SW480 (cell line): ENCODE data around the gene ZNF229.
"Not testable (repeated sequence)": the region's sequence is repeated elsewhere in the genome, so short reads cannot be mapped to it uniquely, and the experiment has no call there.

Experiments used
- DNase-seq: peaks from one replicate; pipeline ENCODE4 v3.0.0-alpha.2; 2016; ENCODE audit warnings: low spot score

ZNF229 gene

DNA sequence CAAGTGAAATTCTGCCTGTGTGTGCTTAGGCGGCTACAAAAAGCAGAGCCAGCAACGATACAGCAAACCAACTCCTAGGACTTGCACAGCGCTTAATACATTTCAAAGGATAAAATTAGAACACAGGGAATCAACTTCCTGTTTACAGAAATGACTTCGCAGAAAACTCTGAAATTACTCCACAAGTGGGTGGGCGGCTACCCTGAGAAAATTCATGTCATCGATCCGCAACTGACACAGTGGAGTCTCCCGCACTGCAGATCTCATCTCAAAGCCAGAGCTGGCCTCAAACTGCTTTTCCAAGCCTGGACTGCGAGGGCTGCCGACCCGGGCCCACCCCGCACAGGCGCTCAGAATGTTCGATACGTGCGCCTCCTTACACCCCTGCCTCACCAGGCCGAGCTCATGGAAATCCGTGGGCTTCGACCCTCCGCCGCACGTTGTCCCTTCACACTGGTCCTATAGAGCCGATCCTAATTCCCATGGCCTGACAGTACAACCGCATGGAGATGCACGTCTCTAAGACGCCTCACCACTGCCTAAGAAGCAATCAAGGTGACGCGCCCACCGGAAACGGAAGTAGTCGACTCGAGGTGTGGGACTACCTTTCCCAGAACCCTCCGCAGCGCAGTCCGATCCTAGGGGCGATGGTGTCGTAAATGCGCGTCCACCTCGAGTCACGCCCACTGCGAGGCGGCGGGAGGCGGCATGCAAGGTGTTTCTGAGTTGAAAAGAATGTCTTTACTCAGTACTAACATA, at the start of gene ZNF229:
Gene ZNF229 (minus strand): TSS at position 557 of the 759 bp plus-strand sequence. CDS start 5,625 bp downstream, outside the sequence.
- no peak for DNase-seq

- DNase-seq: no peak
Observed at GRCh38 chr19:44496711-44497110, 48.4 kb upstream of the ZNF229 start.

DNA sequence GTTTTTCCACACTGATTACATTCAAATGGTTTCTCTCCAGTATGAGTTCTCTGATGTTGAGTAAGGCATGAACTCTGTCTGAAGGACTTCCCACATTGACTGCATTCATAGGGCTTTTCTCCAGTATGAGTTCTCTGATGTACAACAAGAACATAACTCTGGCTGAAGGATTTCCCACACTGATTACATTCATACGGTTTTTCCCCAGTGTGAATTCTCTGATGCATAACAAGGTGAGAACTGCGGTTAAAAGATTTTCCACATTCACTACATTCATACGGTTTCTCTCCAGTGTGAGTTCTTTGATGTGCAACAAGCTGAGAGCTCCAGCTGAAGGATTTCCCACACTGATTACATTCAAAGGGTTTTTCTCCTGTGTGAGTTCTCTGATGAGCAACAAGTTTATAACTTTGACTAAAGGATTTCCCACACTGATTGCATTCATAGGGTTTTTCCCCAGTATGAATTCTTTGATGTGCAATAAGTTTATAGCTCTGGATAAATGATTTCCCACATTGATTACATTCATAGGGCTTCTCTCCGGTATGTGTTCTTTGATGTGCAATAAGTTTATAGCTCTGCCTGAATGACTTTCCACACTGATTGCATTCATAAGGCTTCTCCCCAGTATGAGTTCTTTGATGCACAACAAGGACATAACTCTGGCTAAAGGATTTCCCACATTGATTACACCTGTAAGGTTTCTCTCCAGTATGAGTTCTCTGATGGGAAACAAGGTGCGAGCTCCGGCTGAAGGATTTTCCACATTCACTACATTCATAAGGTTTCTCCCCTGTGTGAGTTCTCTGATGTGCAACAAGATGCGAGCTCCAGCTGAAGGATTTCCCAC, 28.5 kb upstream of the ZNF229 start:
- DNase-seq: peak; percentile 25

DNA sequence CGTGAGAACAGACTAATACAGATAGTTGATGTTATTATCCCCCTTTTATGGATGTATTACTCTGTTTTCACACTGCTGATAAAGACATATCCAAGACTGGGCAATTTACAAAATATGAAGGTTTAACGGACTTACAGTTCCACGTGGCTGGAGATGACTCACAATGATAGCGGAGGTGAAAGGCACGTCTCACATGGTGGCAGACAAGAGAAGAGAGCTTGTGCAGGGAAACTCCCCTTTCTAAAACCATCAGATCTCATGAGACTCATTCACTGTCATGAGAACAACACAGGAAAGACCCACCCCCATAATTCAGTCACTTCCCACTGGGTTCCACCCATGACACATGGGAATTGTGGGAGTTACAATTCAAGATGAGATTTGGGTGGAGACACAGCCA, 20.5 kb upstream of the ZNF229 start:
- DNase-seq: not testable (repeated sequence)

- DNase-seq: not testable (repeated sequence)
Observed at GRCh38 chr19:44462600-44463286, 14.5 kb upstream of the ZNF229 start.

GRCh38 chr19:44456016-44456415, 7.7 kb upstream of the ZNF229 start:
- not testable (repeated sequence) for DNase-seq

GRCh38 chr19:44455100-44455499, 6.8 kb upstream of the ZNF229 start:
- no peak for DNase-seq

GRCh38 chr19:44452367-44452766, 4.1 kb upstream of the ZNF229 start:
- DNase-seq: no peak

DNA sequence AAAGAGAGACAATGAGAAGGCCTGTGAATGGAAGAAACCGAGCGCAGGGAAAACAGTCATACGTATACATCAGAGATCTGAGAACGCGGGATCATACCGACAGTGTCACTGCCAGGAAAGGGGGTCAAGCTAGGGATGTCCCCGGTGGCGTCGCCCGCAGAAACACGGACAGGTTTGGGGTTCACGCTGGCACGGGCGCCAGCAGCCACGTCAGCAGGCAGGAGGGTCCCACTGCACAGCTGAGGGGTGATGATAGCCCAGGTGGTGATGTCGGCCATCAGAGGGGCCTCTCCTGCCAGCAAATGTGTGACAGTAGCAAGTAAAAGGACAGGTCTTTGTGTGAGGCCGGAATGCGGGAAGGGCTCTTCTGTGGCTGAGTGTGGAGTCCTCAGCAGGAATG, 3.4 kb upstream of the ZNF229 start:
- no peak for DNase-seq

- DNase-seq: no peak
Observed at GRCh38 chr19:44438441-44438840, 9.8 kb downstream of the ZNF229 start.

GRCh38 chr19:44435441-44435840, 12.8 kb downstream of the ZNF229 start:
- DNase-seq: no peak

DNA sequence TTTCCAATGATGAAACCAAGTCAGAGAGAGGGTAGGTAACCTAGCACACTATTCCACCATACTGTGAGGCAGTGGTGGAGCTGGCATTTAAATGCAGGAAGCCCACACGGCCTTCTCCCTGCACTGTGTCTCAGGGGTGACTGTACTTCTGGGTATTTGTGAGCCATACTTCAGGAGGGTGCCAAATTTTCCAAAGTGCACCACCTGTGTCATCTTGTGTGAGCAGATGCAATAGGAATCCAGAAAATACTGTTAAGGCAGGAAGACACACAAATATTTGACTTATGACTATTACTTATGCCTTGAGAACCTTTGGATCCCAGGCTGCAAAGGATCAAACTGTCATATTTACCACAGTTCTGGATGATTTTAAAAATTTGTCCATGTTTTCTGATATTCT, 17.3 kb downstream of the ZNF229 start:
- no peak for DNase-seq

- not testable (repeated sequence) for DNase-seq
Observed at GRCh38 chr19:44415553-44415952, 32.7 kb downstream of the ZNF229 start.

DNA sequence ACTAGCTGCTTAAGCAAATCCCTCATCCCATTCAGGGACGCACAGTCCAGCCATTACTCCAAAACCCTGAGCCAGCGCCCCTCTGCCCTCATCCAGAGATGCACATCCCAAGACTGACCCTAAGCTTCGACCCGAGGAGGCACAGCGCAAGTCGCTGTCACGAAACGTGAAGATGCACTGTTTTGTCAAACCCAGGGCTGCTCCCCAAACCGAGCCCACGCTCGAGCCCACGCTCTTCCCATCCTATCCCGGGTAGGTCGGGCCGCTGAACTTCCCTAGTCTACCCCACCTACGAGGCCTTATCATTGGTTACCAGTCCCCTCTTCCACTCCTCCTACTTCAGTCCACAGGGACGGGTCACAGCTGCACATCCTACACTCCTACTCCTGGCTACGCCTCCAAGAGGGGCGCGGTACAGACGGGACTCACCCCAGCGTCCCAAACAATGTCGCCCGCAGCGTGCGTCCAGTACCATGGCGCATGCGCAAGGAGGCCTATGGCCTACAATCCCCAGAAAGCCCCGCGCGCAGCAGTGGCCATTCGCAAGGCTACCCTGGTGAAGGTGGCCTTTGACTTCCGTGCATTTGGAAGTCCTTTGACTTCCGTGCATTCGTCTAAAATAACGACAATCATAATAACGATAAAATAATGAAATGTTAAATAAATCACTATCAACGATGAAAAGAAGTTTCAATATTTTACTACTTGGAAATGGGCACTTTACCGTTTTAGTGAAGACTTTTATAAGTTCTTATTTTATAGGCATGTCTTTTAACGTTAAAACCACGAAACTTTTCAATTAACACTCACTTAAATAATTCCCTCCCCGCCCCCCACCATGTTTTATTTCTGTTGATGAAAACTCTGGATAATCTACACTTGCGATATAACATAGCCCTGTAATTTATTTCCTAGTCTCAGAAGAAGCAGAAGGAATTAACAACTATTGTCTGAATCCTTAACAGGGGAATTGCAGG, 46.8 kb downstream of the ZNF229 start, which contains the start of gene ZNF285:
Gene ZNF285 (minus strand): TSS at position 470 of the 977 bp plus-strand sequence. CDS start 4,395 bp downstream, outside the sequence.
- DNase-seq: no peak

GRCh38 chr19:44389268-44389667, 59.0 kb downstream of the ZNF229 start:
- DNase-seq: not testable (repeated sequence)
